IMR-90 (cell line): Measurements from ENCODE around the gene PATJ. TPM values are rescaled to one million over a fixed set of nuclear protein-coding genes. Genes with fewer than 3 reads are reported as not detected.

Source experiments
- ATAC-seq: fragments of 200-7000 bp; cut with Tn5 transposase; 2 replicates; pipeline ENCODE4 v1.9.1; 2020; ENCODE audit warnings: low read depth, mild to moderate bottlenecking, moderate library complexity
- BruUV-seq: library from RNA; stranded (reverse); fragments of 400-500 nt; replicated peaks from 2 replicates; lab custom pipeline; 2021; lab: Mats Ljungman, UMichigan
- CTCF ChIA-PET: fragments of 300-600 bp; formaldehyde crosslinking; extraction: SDS; loops from one replicate; lab custom pipeline; 2021; ENCODE audit warnings: antibody characterized with exemption; lab: Yijun Ruan, JAX
- POLR2A ChIA-PET: fragments of 300-600 bp; sonication (Branson Sonifier 250); formaldehyde crosslinking; loops from one replicate; lab custom pipeline; 2022; ENCODE audit warnings: antibody characterized with exemption; ENCODE audit not compliant: unreplicated experiment; lab: Charles Lee
- DNase-seq: peaks from one replicate; pipeline ENCODE4 v3.0.0; 2013
- H2AFZ ChIP-seq: replicated peaks from 2 replicates; pipeline ENCODE3; 2013; ENCODE audit warnings: low read length, mild to moderate bottlenecking; ENCODE audit not compliant: poor library complexity
- H2AK5ac ChIP-seq: 2 replicates; pipeline ENCODE4 v1.6.1; 2013; ENCODE audit warnings: low read depth, low read length, inconsistent platforms
- H2AK9ac ChIP-seq: replicated peaks from 2 replicates; pipeline ENCODE3; 2013; ENCODE audit warnings: mild to moderate bottlenecking, low read depth, low read length, moderate library complexity; ENCODE audit not compliant: poor library complexity
- H2BK120ac ChIP-seq: 2 replicates; pipeline ENCODE4 v1.6.1; 2013; ENCODE audit warnings: low read depth, low read length, inconsistent platforms
- H2BK15ac ChIP-seq: 3 replicates; pipeline ENCODE4 v1.6.1; 2013; ENCODE audit warnings: low read depth, low read length, inconsistent platforms
- H2BK20ac ChIP-seq: 2 replicates; pipeline ENCODE4 v1.6.1; 2013; ENCODE audit warnings: low read depth, mild to moderate bottlenecking, inconsistent platforms, low read length, moderate library complexity
- H2BK5ac ChIP-seq: 2 replicates; pipeline ENCODE4 v1.6.1; 2013; ENCODE audit warnings: mild to moderate bottlenecking, low read depth, low read length, inconsistent platforms; ENCODE audit not compliant: poor library complexity, severe bottlenecking
- H3K14ac ChIP-seq: replicated peaks from 2 replicates; pipeline ENCODE4 v1.6.1; 2013; ENCODE audit warnings: low read depth, low read length, inconsistent platforms
- H3K18ac ChIP-seq: 2 replicates; pipeline ENCODE4 v1.6.1; 2013; ENCODE audit warnings: low read depth, low read length, control low read depth
- H3K23ac ChIP-seq: 2 replicates; pipeline ENCODE4 v1.6.1; 2013; ENCODE audit warnings: low read depth, low read length, inconsistent platforms
- H3K27ac ChIP-seq: 2 replicates; pipeline ENCODE4 v1.5.1; 2013; ENCODE audit warnings: mild to moderate bottlenecking, control low read depth, low read length; ENCODE audit not compliant: insufficient read depth
- H3K27me3 ChIP-seq: 2 replicates; pipeline ENCODE4 v1.6.1; 2013; ENCODE audit warnings: low read length; ENCODE audit not compliant: control insufficient read depth, insufficient read depth
- H3K36me3 ChIP-seq: 2 replicates; pipeline ENCODE4 v1.6.1; 2013; ENCODE audit warnings: low read length, mixed read lengths; ENCODE audit not compliant: control insufficient read depth, insufficient read depth
- H3K4ac ChIP-seq: 2 replicates; pipeline ENCODE4 v1.6.1; 2013; ENCODE audit warnings: low read depth, low read length, inconsistent platforms
- H3K4me1 ChIP-seq: 2 replicates; pipeline ENCODE4 v1.6.1; 2013; ENCODE audit warnings: low read length, mixed read lengths; ENCODE audit not compliant: control insufficient read depth, insufficient read depth
- H3K4me2 ChIP-seq: 2 replicates; pipeline ENCODE4 v1.6.1; 2013; ENCODE audit warnings: low read depth, mild to moderate bottlenecking, control low read depth, low read length, moderate library complexity
- H3K4me3 ChIP-seq: 2 replicates; pipeline ENCODE4 v1.5.1; 2013; ENCODE audit warnings: low read depth, mild to moderate bottlenecking, control low read depth, low read length, moderate library complexity; ENCODE audit not compliant: insufficient read depth
- H3K56ac ChIP-seq: 2 replicates; pipeline ENCODE4 v1.6.1; 2013; ENCODE audit warnings: low read length, inconsistent platforms; ENCODE audit not compliant: insufficient read depth; ENCODE audit errors: extremely low read depth
- H3K79me1 ChIP-seq, 2 experiments: 2 replicates each; pipeline ENCODE4 v1.6.1; 2013; ENCODE audit warnings: low read length in 2 of 2, inconsistent platforms in 1 of 2, low read depth in 1 of 2
- H3K9ac ChIP-seq: 2 replicates; pipeline ENCODE4 v1.6.1; 2013; ENCODE audit warnings: low read depth, low read length, control low read depth
- H3K9me1 ChIP-seq: 2 replicates; pipeline ENCODE4 v1.6.1; 2013; ENCODE audit warnings: low read length, inconsistent platforms; ENCODE audit not compliant: insufficient read depth
- H3K9me3 ChIP-seq: 2 replicates; pipeline ENCODE4 v1.6.1; 2013; ENCODE audit warnings: low read length; ENCODE audit not compliant: control insufficient read depth, insufficient read depth
- H4K20me1 ChIP-seq: 2 replicates; pipeline ENCODE4 v1.6.1; 2013; ENCODE audit warnings: low read length, inconsistent platforms; ENCODE audit not compliant: insufficient read depth
- H4K5ac ChIP-seq: 2 replicates; pipeline ENCODE4 v1.6.1; 2013; ENCODE audit warnings: mild to moderate bottlenecking, low read depth, low read length, control low read depth
- H4K8ac ChIP-seq, 2 experiments: 2 replicates each; pipeline ENCODE4 v1.6.1; 2013; ENCODE audit warnings: low read depth in 2 of 2, low read length in 2 of 2, control low read depth in 1 of 2, inconsistent platforms in 1 of 2
- H4K91ac ChIP-seq: 2 replicates; pipeline ENCODE4 v1.6.1; 2013; ENCODE audit warnings: low read depth, low read length, inconsistent platforms; ENCODE audit not compliant: insufficient read depth
- BHLHE40 ChIP-seq: fragments of 150-350 bp; IDR thresholded peaks from 2 replicates; pipeline ENCODE4 v1.6.1; 2016; ENCODE audit warnings: mild to moderate bottlenecking, low read depth, low read length
- CEBPB ChIP-seq: IDR thresholded peaks from 2 replicates; pipeline ENCODE4 v1.6.1; 2012; ENCODE audit warnings: low read depth, low read length, improper control_type of control experiment
- CHD1 ChIP-seq: IDR thresholded peaks from 2 replicates; pipeline ENCODE4 v1.6.1; 2012; ENCODE audit warnings: low read depth, low read length, improper control_type of control experiment
- CTCF ChIP-seq: conservative IDR thresholded peaks from 2 replicates; pipeline ENCODE4 v1.5.1; 2012; ENCODE audit warnings: mild to moderate bottlenecking, low read depth, low read length, improper control_type of control experiment
- ELK1 ChIP-seq: fragments of 150-350 bp; IDR thresholded peaks from 2 replicates; pipeline ENCODE4 v1.6.1; 2016; ENCODE audit warnings: low read depth, mild to moderate bottlenecking, low read length, moderate library complexity, borderline replicate concordance
- FOS ChIP-seq: fragments of 150-350 bp; IDR thresholded peaks from 2 replicates; pipeline ENCODE4 v1.6.1; 2016; ENCODE audit warnings: low read depth, low read length
- MAFK ChIP-seq: IDR thresholded peaks from 2 replicates; pipeline ENCODE4 v1.6.1; 2012; ENCODE audit warnings: low read depth, low read length, improper control_type of control experiment
- MAZ ChIP-seq: IDR thresholded peaks from 2 replicates; pipeline ENCODE4 v1.6.1; 2012; ENCODE audit warnings: low read depth, mild to moderate bottlenecking, low read length, improper control_type of control experiment, moderate library complexity, borderline replicate concordance
- MXI1 ChIP-seq: IDR thresholded peaks from 2 replicates; pipeline ENCODE4 v1.6.1; 2012; ENCODE audit warnings: low read depth, mild to moderate bottlenecking, low read length, moderate library complexity, borderline replicate concordance
- NFE2L2 ChIP-seq: fragments of 150-350 bp; IDR thresholded peaks from 2 replicates; pipeline ENCODE4 v1.6.1; 2016; ENCODE audit warnings: low read depth, mild to moderate bottlenecking, low read length
- POLR2A ChIP-seq: IDR thresholded peaks from 2 replicates; pipeline ENCODE4 v1.6.1; 2012; ENCODE audit warnings: mild to moderate bottlenecking, low read depth, low read length
- RAD21 ChIP-seq: IDR thresholded peaks from 2 replicates; pipeline ENCODE4 v1.6.1; 2012; ENCODE audit warnings: low read length, improper control_type of control experiment
- RCOR1 ChIP-seq: IDR thresholded peaks from 2 replicates; pipeline ENCODE4 v1.6.1; 2012; ENCODE audit warnings: mild to moderate bottlenecking, low read length, improper control_type of control experiment; ENCODE audit not compliant: insufficient replicate concordance
- RFX5 ChIP-seq: IDR thresholded peaks from 2 replicates; pipeline ENCODE4 v1.8.0; 2012; ENCODE audit warnings: low read depth, mild to moderate bottlenecking, low read length, moderate library complexity
- SMC3 ChIP-seq: fragments of 150-350 bp; IDR thresholded peaks from 2 replicates; pipeline ENCODE4 v1.6.1; 2016; ENCODE audit warnings: low read depth, mild to moderate bottlenecking, antibody characterized with exemption, low read length, moderate library complexity
- WGBS, 2 experiments: methylation state at CpG; one replicate each; pipeline versions ENCODE4 v1.1.5 to v1.1.7; 2013; ENCODE audit warnings: missing lambda C conversion rate in 2 of 2; ENCODE audit not compliant: insufficient read length in 1 of 2; ENCODE audit errors: extremely low coverage in 2 of 2; 5-methylcytosine and 5-hydroxymethylcytosine counted together
- dilution Hi-C: fragments of 300-500 bp; cut with HindIII; formaldehyde crosslinking; loops from one replicate; pipeline ENCODE4 v1.14.3; 2018; ENCODE audit warnings: low sequenced_read_pairs; ENCODE audit not compliant: unreplicated experiment
- in situ Hi-C: fragments of 300-500 bp; cut with MboI; formaldehyde crosslinking; loops from 3 replicates; pipeline ENCODE4 v1.14.3; 2019; ENCODE audit warnings: low sequenced_read_pairs, inconsistent platforms, mixed read lengths
- intact Hi-C: fragments of 100-400 bp; cut with micrococcal nuclease; formaldehyde crosslinking; loops from 2 replicates; pipeline ENCODE4 v1.10.0; 2022
- polyA plus RNA-seq, 3 experiments: library from polyadenylated mRNA; depleted of rRNA; stranded (reverse); fragments of >200 nt; gene quantifications; 2 replicates each; pipeline ENCODE4 v1.2.3, GENCODE V29; 2012; ENCODE audit warnings: low replicate concordance in 1 of 3
- total RNA-seq: library from RNA; depleted of rRNA; stranded (reverse); fragments of >200 nt; gene quantifications from 2 replicates; pipeline ENCODE4 v1.2.3, GENCODE V29; 2012
- TF ChIP-seq, protein P1 (sequence below): fragments of 150-350 bp; IDR thresholded peaks from 2 replicates; pipeline ENCODE4 v1.6.1; 2017; ENCODE audit warnings: mild to moderate bottlenecking, antibody characterized with exemption, low read length, low read depth

Gene PATJ
- total and polyA plus RNA-seq, 2 of the 4 experiments (the other 2 are of a cell fraction): 2.0 to 3.4 TPM

DNA sequence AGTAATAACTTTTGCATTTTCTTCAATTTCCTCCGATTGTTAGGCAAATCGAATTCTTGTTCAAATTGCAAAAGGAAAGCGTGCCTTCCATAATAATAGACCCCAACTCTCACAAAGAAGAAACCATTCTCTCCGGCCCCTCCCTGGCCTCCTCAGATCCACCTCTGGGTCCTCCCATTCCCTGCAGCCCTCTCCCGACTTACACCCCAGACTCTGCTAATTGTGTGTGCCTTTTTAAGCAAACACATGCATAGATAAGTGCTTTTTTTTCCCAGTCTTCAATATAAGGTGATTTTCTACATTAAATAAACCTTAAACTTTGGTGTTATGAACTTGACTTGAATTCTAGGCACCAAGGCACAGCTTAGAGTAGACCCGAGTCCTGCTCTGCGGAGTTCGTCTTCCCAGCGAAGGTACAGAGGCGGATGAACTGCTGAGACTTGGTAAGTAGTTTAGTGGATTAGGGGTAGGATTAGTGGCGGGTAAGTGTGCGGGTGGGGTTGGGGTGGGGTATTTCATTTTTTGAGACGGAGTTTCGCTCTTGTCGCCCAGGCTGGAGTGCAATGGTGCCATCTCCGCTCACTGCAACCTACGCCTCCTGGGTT lies 453.9 kb downstream of the PATJ start:
- H4K8ac ChIP-seq: no peak overlapping the region
- no peak overlapping the region for H2AK9ac ChIP-seq
- H3K9me3 ChIP-seq: peaks cover 3% of the 10 kb centered on the region
- H3K23ac ChIP-seq: no peak overlapping the region
- H3K9ac ChIP-seq: no peak overlapping the region
- H3K14ac ChIP-seq: no peak overlapping the region
- dilution Hi-C loops (no loop called here), in situ Hi-C loops (loop anchor here (25.0 kb wide), 1 partner anchor 541 kb away; no protein-coding TSS in a partner anchor), intact Hi-C loops (no loop called here)
- no peak overlapping the region for H4K5ac ChIP-seq
- no peaks in the 10 kb centered on the region for H3K4me1 ChIP-seq
- TF ChIP-seq CEBPB: no peak
- TF ChIP-seq, protein P1, sequence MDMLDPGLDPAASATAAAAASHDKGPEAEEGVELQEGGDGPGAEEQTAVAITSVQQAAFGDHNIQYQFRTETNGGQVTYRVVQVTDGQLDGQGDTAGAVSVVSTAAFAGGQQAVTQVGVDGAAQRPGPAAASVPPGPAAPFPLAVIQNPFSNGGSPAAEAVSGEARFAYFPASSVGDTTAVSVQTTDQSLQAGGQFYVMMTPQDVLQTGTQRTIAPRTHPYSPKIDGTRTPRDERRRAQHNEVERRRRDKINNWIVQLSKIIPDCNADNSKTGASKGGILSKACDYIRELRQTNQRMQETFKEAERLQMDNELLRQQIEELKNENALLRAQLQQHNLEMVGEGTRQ: no peak
- no peak for TF ChIP-seq ELK1
- no peak for TF ChIP-seq FOS
- no peak for TF ChIP-seq POLR2A
- TF ChIP-seq MXI1: no peak
- no peak for TF ChIP-seq RCOR1
- TF ChIP-seq SMC3: no peak
- TF ChIP-seq MAFK: no peak
- no peak for TF ChIP-seq RAD21
- TF ChIP-seq CTCF: no peak
- TF ChIP-seq CHD1: no peak
- no peak for TF ChIP-seq BHLHE40
- TF ChIP-seq MAZ: no peak
- no peak for TF ChIP-seq NFE2L2
- TF ChIP-seq RFX5: no peak
- H3K4me2 ChIP-seq: no peak overlapping the region
- BruUV-seq: no TSS peak
- ATAC-seq: no peak
- no peak overlapping the region for H3K56ac ChIP-seq
- WGBS, 2 experiments: 89% methylated on average over 3 of the region's 17 CpGs; no CpG with 5 or more reads in 1 of the 2 experiments
- no peak overlapping the region for H3K27ac ChIP-seq
- no peak overlapping the region for H2AK5ac ChIP-seq
- no peak overlapping the region for H3K18ac ChIP-seq
- POLR2A ChIA-PET: no interaction called here
- no peak overlapping the region for H2BK20ac ChIP-seq
- no peak overlapping the region for H2BK5ac ChIP-seq
- no peaks in the 10 kb centered on the region for H4K20me1 ChIP-seq
- H4K91ac ChIP-seq: no peak overlapping the region
- H3K36me3 ChIP-seq: no peaks in the 10 kb centered on the region
- H2AFZ ChIP-seq: no peak overlapping the region
- H2BK120ac ChIP-seq: no peak overlapping the region
- H3K9me1 ChIP-seq: no peaks in the 10 kb centered on the region
- no peak overlapping the region for H2BK15ac ChIP-seq
- no peak overlapping the region for H3K4me3 ChIP-seq
- H3K27me3 ChIP-seq: no peaks in the 10 kb centered on the region; the same call in 1 of the 2 replicates
- CTCF ChIA-PET: no interaction called here
- DNase-seq: no peak
- no peak overlapping the region for H3K4ac ChIP-seq
- H3K79me1 ChIP-seq: no peaks in the 10 kb centered on the region
